ENCODE results near the gene AAGAB. TPM values are rescaled to one million over a fixed set of nuclear protein-coding genes. Genes with fewer than 3 reads are reported as not detected.
"Not testable (repeated sequence)": the region's sequence is repeated elsewhere in the genome, so short reads cannot be mapped to it uniquely, and the experiment has no call there.

The AAGAB gene
- total RNA-seq, 2 experiments from 2014 or later, result 14.2 to 15.6 TPM

- Mint-ChIP-seq H3K27me3 (no peaks in the 10 kb centered on the region), H3K4me1 (ENCODE audit: low read depth) (no peaks in the 10 kb centered on the region), H3K27ac (no peak overlapping the region), H3K36me3 (ENCODE audit: low read depth) (no peaks in the 10 kb centered on the region), H3K9me3 (peaks cover 2% of the 10 kb centered on the region), H3K4me3 (no peak overlapping the region)
- H3K27me3 ChIP-seq (ENCODE audit: control insufficient read depth in 1 of 2, insufficient read depth in 2 of 2, low read length in 2 of 2), result no peaks in the 10 kb centered on the region
- DNase-seq (no peak), ATAC-seq (ENCODE audit: poor library complexity) (no peak)
- peaks cover 0 to 5% of the 10 kb centered on the region in 2 experiments for H3K9me3 ChIP-seq (ENCODE audit: control insufficient read depth in 1 of 2, insufficient read depth in 1 of 2, low read length in 2 of 2)
- H3K36me3 ChIP-seq (ENCODE audit: insufficient read depth, low read length), result no peaks in the 10 kb centered on the region
- H3K4me3 ChIP-seq (ENCODE audit: low read length), result no peak overlapping the region
- H3K4me1 ChIP-seq (ENCODE audit: insufficient read depth, low read length), result no peaks in the 10 kb centered on the region
- H3K27ac ChIP-seq (ENCODE audit: low read depth in 1 of 2, low read length in 2 of 2), result no peak overlapping the region
- intact Hi-C loops (cut with DNase I, micrococcal nuclease), result no loop called here
- no peak for TF ChIP-seq CTCF (IDR thresholded peaks at IDR 0.05)
- ChIA-PET CTCF (no interaction called here), POLR2A (no interaction called here)
These were observed 35.9 kb upstream of the AAGAB start for GRCh38 chr15:67290319-67290718.

GRCh38 chr15:67286400-67286799 lies 31.9 kb upstream of the AAGAB start:
- intact Hi-C loops (cut with DNase I, micrococcal nuclease); H3K36me3 Mint-ChIP-seq (ENCODE audit: low read depth); POLR2A ChIA-PET; H3K27me3 ChIP-seq (ENCODE audit: control insufficient read depth in 1 of 2, insufficient read depth in 2 of 2, low read length in 2 of 2); H3K4me3 Mint-ChIP-seq; H3K4me1 ChIP-seq (ENCODE audit: insufficient read depth, low read length); H3K4me1 Mint-ChIP-seq (ENCODE audit: low read depth); H3K27ac ChIP-seq (ENCODE audit: low read depth in 1 of 2, low read length in 2 of 2); H3K27me3 Mint-ChIP-seq; DNase-seq; ATAC-seq (ENCODE audit: poor library complexity); H3K9me3 ChIP-seq (ENCODE audit: control insufficient read depth in 1 of 2, insufficient read depth in 1 of 2, low read length in 2 of 2); H3K4me3 ChIP-seq (ENCODE audit: low read length); CTCF ChIA-PET; H3K36me3 ChIP-seq (ENCODE audit: insufficient read depth, low read length); H3K27ac Mint-ChIP-seq; H3K9me3 Mint-ChIP-seq: not testable (repeated sequence)

GRCh38 chr15:67285625-67286024 lies 31.2 kb upstream of the AAGAB start:
- ATAC-seq (ENCODE audit: poor library complexity); H3K9me3 Mint-ChIP-seq; H3K27ac ChIP-seq (ENCODE audit: low read depth in 1 of 2, low read length in 2 of 2); H3K4me3 ChIP-seq (ENCODE audit: low read length); H3K4me1 Mint-ChIP-seq (ENCODE audit: low read depth); H3K27me3 Mint-ChIP-seq; H3K27me3 ChIP-seq (ENCODE audit: control insufficient read depth in 1 of 2, insufficient read depth in 2 of 2, low read length in 2 of 2); POLR2A ChIA-PET; H3K27ac Mint-ChIP-seq; intact Hi-C loops (cut with DNase I, micrococcal nuclease); H3K4me3 Mint-ChIP-seq; H3K36me3 Mint-ChIP-seq (ENCODE audit: low read depth); DNase-seq; CTCF ChIA-PET; H3K4me1 ChIP-seq (ENCODE audit: insufficient read depth, low read length); H3K36me3 ChIP-seq (ENCODE audit: insufficient read depth, low read length); H3K9me3 ChIP-seq (ENCODE audit: control insufficient read depth in 1 of 2, insufficient read depth in 1 of 2, low read length in 2 of 2): not testable (repeated sequence)

- ATAC-seq (ENCODE audit: poor library complexity) (no peak), DNase-seq (no peak)
- H3K9me3 ChIP-seq (ENCODE audit: control insufficient read depth in 1 of 2, insufficient read depth in 1 of 2, low read length in 2 of 2), result no peaks in the 10 kb centered on the region
- intact Hi-C loops (cut with DNase I, micrococcal nuclease), result no loop called here
- Mint-ChIP-seq H3K4me3 (no peak overlapping the region), H3K27me3 (no peaks in the 10 kb centered on the region), H3K27ac (no peak overlapping the region), H3K9me3 (peaks cover 3% of the 10 kb centered on the region), H3K36me3 (ENCODE audit: low read depth) (no peaks in the 10 kb centered on the region), H3K4me1 (ENCODE audit: low read depth) (no peaks in the 10 kb centered on the region)
- H3K36me3 ChIP-seq (ENCODE audit: insufficient read depth, low read length), result no peaks in the 10 kb centered on the region
- H3K4me1 ChIP-seq (ENCODE audit: insufficient read depth, low read length), result no peaks in the 10 kb centered on the region
- POLR2A ChIA-PET, result no interaction called here
- no peaks in the 10 kb centered on the region for H3K27me3 ChIP-seq (ENCODE audit: control insufficient read depth in 1 of 2, insufficient read depth in 2 of 2, low read length in 2 of 2)
- TF ChIP-seq CTCF (IDR thresholded peaks at IDR 0.05), result no peak
- no peak overlapping the region for H3K4me3 ChIP-seq (ENCODE audit: low read length)
- CTCF ChIA-PET, result no interaction called here
- no peak overlapping the region for H3K27ac ChIP-seq (ENCODE audit: low read depth in 1 of 2, low read length in 2 of 2)
These were observed 27.3 kb upstream of the AAGAB start for GRCh38 chr15:67281714-67282113.

Data from CD4-positive, alpha-beta T cell (primary cell).